HT-29 (cell line): ENCODE measurements around the gene EGFL8. TPM values are rescaled to one million over a fixed set of nuclear protein-coding genes. Genes with fewer than 3 reads are reported as not detected.
"Not testable (repeated sequence)": the region's sequence is repeated elsewhere in the genome, so short reads cannot be mapped to it uniquely, and the experiment has no call there.

Experiments used
- DNase-seq: peaks from one replicate; pipeline ENCODE4 v3.0.0-alpha.2; 2015; ENCODE audit warnings: low spot score
- total RNA-seq: library from RNA; depleted of rRNA; stranded (reverse); fragments of >200 nt; shearing (Covaris generic); gene quantifications from 2 replicates; pipeline ENCODE4 v1.2.3, GENCODE V29; 2014

Gene EGFL8
- total RNA-seq, 1 experiment from 2014 or later: 4.5 TPM

DNA sequence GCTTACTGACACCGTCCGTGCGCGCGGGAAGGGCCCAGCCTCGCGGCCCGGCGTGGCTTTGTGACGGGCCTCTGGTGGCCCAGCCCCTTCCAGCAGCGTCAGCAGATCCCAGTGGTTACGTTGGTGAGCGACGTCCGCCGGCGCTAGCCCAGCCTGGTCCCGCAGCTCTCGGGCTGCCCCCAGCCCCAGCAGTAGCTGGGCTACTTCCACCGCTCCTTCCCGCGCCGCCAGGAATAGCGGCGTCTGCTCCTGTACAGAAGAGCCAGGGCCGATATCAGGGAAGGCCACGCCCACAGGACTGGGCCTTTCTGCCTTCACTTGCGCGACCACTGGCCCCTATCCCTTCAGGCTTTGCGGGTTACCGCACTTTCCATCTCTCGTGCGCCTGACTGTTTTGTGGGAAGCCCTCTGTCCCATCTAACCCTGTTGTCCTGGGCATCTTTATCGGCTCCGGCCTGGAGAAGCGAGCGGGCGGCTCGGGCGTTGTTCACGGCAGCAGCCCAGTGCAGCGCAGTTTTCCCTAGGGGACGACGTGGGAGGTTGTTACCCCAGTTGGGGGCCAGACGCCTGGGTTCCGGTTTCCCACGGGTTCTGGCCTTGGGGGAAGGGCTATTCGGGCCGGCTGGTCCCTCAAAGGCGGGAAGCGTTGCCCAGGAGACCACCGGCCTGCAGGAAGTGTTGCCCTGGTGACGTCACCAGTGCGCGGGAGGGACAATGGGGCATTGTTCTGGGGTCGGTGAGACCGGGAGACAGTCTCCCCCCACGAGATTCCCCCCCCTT is 31.7 kb downstream of the EGFL8 start:
- peak; percentile 86 for DNase-seq

DNA sequence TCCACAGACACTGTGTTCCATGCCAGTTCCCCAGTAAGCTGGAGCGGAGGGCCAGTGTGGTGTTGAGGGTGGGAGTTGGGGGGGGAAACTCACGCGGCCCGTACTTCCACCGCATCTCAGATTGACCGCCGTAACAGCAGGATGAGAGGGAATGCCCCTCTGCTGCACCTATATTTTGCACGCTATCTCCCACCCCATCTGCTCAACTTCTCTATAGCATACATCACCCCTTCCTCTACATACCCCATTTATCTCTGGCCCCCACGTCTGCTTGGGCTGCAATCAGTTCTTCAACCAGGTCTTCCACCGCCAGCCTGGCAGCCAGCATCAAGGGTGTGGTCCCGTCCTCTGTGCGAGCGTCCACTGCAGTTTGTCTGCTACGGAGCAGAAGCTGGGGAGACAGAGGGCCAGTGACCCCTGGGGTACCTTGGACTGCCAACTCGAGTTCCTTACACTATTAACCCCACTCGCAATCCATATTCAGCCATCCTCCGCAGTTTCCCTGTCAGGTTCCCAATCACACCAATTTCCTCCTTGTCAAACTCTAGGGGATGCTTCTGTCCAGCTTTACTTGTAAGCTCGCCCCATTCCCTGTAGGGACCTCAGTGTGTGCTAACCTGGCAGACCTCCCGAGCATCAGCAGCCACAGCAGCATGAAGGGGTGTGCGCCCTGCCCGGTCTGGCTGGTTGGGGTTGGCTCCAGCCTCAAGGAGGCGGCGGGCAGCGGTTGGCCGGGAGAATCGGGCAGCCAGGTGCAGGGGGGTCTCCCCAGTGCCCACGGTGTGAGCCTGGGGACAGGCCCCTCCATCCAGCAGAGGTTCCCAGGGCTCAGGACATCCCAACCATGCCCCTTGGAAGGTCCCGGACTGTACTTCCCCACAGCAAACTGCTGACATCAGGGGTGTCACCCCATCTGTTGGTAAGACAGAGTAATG is 32.6 kb downstream of the EGFL8 start:
- peak; percentile 19 for DNase-seq

GRCh38 chr6:32198345-32198696 is 33.9 kb downstream of the EGFL8 start:
- DNase-seq: no peak

GRCh38 chr6:32198866-32199265 is 34.5 kb downstream of the EGFL8 start:
- DNase-seq: no peak

DNA sequence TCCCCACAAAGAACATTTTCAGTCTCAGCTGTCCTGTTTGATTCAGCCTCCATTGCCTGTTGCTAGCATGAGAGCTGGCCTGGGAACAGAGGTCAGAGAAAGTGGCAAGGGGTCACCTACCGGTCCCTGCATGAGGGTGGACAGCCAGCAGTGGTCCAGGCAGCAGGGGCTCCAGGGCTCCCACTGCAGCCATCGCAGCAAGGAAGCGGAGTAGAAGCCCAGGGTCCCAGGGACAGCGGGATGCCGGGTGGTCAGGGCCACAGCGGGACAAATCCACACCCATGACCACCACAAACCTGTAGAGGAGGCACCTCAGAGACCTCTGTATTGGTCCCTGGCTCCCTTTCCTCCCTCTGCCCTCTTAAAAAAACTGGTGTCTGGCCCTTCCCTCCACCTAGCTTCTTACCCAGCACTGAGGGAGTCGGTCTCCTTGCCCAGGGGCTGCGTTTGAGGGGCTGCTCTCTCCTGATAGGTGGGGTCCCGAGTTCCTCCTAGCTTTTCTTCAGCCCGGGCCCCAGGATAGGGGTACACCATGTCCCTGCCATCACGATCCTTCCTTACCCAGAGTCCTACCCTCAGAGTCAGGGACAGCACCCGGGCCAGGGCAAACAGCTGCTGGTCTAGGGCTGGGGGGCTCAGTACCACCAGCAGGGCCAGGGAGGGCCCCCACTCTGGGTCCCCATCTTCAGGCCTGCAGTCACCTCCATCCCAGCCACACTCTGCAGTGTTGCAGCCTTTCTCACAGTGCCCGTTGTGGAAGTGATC is 36.5 kb downstream of the EGFL8 start:
- DNase-seq: no peak

DNA sequence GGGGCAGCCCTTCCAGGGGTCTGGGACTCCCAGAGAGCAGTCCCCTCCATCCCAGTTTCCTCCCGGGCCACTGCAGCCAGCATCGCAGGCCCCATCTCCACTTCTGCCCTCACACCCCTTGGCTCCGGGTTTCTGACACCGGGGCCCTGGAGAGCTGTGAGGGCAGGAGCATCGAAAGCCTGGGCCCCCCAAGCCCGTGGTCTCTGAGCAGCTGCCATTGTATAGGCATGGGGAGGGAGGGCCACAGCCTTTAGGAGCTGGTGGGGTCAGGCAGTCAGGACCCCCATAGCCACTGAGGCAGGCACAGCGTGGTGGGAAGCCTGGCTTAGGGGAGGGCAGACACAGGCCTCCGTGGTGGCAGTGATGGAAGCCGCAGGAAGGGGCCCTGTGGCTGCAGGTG is 37.8 kb downstream of the EGFL8 start:
- DNase-seq: no peak

GRCh38 chr6:32203426-32204267 is 39.3 kb downstream of the EGFL8 start:
- DNase-seq: no peak

DNA sequence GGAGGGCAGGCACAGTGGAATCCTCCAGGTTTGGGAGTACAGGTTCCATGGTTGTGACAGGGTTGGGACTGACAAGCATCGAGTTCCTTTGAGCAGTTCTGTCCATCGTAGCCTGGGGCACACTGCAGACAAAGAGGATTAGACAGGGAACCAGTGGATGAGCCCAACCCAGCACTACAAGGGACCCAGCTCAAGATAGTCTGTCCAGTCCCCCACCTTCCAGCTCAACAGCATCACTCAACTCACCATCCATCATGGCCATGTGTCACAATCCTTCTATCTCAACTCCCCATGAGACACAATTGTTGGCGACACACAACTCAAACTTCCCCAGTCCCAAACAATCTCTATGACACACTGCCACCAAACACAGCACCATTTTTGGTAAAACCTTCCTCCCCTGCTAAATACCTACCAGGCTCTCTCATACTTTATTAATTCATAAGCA is 39.9 kb downstream of the EGFL8 start:
- DNase-seq: no peak

DNA sequence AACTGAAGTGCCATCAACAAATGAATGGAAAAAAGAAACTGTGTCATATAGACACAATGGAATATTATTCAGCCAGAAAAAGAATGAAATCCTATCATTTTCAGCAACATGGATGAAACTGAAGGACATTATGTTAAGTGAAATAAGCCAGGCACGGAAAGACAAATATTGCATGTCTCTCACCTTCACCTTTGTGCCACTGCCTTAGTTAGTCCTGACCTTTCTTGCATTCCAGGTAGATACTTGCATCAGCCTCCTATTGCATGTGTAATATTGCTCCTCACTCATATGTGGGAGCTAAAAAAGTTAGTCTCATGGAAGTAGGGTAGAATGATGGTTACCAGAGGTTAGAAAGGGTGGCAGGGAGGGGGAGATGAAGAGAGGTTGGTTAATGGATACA is 44.6 kb downstream of the EGFL8 start:
- no peak for DNase-seq

DNA sequence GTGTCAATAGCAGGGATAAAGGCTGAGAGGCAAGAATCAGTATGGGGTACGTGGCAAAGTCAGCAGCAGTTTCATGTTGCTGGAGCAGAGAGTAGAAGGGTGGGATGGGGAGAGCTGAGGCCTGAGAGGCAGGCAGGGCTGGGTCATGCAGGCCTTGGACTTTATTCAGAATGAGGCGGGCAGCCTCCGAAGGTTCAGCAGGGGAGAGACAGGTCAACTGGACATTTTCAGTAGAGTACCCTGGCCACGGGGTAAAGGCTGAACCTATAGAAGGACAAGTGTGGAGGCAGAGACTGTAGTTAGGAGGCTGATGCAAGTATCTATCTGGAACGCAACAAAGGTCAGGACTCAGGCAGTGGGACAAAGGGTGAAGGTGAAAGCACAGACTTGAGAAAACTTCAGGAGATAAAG is 45.8 kb downstream of the EGFL8 start:
- no peak for DNase-seq

- not testable (repeated sequence) for DNase-seq
Observed at GRCh38 chr6:32211432-32211831, 47.0 kb downstream of the EGFL8 start.

DNA sequence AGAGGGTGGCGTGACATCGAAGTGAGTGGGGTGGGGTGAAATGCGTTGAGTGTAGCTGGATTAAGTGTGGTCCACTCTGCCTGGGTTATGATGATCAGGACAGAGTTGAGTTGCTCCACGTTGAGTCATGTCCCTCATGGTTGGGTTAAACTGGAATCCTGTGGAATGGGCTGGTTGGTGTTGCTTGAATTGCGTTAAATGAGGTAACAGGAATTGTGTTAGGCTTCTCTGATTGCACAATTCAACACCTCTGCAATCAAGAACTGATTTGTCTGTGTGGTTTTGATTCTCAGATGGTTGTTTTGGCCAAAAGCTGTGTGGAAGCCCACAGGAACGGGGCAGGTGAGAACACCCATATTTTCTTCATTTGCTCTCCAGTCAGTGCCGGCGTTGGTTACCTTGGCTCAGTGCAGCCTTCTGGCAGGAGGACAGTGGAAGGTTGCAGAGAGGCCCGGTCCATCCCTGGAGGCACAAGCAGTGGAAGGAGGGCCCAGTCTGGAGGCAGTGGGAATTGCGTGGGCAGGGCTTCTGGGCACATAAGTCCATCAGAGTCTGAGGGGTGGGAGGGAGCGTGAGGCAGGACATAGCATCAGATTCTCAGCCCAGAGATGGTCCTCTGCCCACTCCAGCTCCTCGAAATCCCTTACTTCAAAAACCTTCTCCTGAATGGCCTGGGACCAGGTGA is 47.8 kb downstream of the EGFL8 start:
- DNase-seq: no peak

GRCh38 chr6:32213649-32214048 is 49.3 kb downstream of the EGFL8 start:
- DNase-seq: no peak

DNA sequence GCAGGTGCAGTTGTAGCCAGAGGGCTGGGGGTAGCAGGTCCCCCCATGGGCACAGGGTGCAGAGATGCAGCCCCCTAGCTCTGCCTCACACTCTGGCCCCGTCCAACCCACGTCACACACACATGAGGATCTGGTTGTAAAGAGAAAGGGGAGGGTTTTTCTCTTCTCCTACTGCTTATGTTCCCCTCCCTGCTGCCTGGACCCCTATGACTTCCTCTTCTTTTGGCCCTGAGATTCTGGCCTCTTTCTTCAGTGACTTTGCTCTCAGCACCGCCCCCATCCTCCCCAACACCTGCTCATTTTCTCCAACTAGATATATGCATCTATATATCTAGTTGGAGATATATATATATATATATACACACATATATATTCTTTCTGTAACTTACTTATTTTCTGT is 49.7 kb downstream of the EGFL8 start:
- DNase-seq: no peak

- DNase-seq: no peak
Observed at GRCh38 chr6:32215617-32216016, 51.2 kb downstream of the EGFL8 start.

GRCh38 chr6:32216285-32216684 is 51.9 kb downstream of the EGFL8 start:
- DNase-seq: no peak

GRCh38 chr6:32216998-32217397 is 52.6 kb downstream of the EGFL8 start:
- DNase-seq: no peak
